ENCODE results near the gene CEACAM16. TPM values are rescaled to one million over a fixed set of nuclear protein-coding genes. Genes with fewer than 3 reads are reported as not detected.

The CEACAM16 gene
- total RNA-seq, 4 donors from 2014 or later: not detected

DNA sequence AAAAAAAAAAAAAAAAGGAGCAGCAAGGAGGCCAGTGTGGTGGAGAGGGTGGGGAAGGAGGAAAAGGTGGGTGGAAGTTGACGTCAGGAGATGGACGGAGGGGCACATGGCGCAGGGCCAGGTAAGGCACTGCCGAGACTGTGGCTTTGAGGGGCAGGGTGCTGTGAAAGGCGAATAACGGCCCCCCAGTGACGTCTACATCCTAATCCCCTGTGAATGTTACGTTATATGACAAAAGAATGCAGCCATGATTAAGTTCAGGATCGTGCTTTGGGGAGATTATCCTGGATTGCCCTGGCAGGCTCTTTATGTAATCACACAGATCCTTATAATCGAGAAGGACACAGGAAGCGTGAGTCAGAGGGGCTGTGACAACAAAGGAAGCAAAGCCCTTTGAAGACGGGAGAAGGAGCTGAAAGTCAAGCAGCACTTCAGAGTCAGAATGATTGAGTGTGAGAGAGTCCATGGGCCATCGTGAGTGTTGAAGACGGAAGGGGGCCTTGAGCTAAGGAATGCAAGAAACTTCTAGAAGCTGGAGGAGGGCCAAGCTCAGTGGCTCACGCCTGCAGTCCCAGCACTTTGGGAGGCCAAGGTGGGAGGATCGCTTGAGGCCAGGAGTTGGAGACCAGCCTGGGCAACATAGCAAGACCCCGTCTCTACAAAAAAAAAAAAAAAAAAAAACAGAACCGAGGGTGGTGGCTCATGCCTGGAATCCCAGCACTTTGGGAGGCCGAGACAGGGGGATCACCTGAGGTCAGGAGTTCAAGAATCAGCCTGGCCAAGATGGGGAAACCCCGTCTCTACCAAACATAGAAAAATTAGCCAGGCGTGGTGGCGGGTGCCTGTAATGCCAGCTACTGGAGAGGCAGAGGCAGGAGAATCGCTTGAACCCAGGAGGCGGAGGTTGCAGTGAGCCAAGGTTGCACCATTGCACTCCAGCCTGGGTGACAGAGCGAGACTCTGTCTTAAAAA, 13.8 kb upstream of the CEACAM16 start:
- H3K4me1 ChIP-seq: peaks cover 0 to 23% (median 0%) of the 10 kb centered on the region in 4 donors
- no peaks in the 10 kb centered on the region for H3K9me3 ChIP-seq
- peak in 1 of 3 donors; percentile 77 for DNase-seq
- H3K4me3 ChIP-seq: no peak overlapping the region
- H3K36me3 ChIP-seq: no peaks in the 10 kb centered on the region
- peak overlapping the region in 2 of 4 donors; percentile 39 to 64 for H3K27ac ChIP-seq
- H3K27me3 ChIP-seq: no peaks in the 10 kb centered on the region
- TF ChIP-seq, protein P1, sequence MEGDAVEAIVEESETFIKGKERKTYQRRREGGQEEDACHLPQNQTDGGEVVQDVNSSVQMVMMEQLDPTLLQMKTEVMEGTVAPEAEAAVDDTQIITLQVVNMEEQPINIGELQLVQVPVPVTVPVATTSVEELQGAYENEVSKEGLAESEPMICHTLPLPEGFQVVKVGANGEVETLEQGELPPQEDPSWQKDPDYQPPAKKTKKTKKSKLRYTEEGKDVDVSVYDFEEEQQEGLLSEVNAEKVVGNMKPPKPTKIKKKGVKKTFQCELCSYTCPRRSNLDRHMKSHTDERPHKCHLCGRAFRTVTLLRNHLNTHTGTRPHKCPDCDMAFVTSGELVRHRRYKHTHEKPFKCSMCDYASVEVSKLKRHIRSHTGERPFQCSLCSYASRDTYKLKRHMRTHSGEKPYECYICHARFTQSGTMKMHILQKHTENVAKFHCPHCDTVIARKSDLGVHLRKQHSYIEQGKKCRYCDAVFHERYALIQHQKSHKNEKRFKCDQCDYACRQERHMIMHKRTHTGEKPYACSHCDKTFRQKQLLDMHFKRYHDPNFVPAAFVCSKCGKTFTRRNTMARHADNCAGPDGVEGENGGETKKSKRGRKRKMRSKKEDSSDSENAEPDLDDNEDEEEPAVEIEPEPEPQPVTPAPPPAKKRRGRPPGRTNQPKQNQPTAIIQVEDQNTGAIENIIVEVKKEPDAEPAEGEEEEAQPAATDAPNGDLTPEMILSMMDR (IDR thresholded peaks at IDR 0.05): no peak
- no peak for TF ChIP-seq POLR2A (IDR thresholded peaks at IDR 0.05)

DNA sequence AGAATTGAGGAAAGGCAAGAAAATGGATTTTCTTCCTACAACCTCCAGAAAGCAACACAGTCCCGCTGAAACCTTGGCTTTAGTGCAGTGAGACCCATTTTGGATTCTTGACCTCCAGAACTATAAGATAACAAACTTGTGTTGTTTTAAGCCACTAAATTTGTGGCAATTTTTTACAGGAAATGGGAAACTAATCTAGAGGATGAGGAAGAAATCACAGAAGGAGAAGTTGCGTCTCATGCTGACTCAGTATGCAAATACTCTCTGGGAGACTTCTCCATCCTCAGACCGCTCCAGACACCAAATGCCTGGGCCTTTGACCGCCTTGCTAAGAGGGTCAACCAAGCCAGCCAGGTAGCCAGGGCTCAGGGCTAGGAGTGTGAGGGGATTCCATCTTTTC, 13.1 kb upstream of the CEACAM16 start:
- Histone ChIP-seq H3K36me3 (no peaks in the 10 kb centered on the region), H3K9me3 (no peaks in the 10 kb centered on the region), H3K27ac (peak overlapping the region in 1 of 4 donors; percentile 39), H3K4me1 (peaks cover 0 to 19% (median 0%) of the 10 kb centered on the region in 4 donors), H3K27me3 (no peaks in the 10 kb centered on the region), H3K4me3 (no peak overlapping the region)
- TF ChIP-seq, protein P1 (IDR thresholded peaks at IDR 0.05): no peak
- TF ChIP-seq POLR2A (IDR thresholded peaks at IDR 0.05): no peak
- peak in 1 of 3 donors; percentile 28 for DNase-seq

GRCh38 chr19:44686896-44687295, 12.1 kb upstream of the CEACAM16 start:
- TF ChIP-seq, protein P1 (IDR thresholded peaks at IDR 0.05): no peak
- no peak for TF ChIP-seq POLR2A (IDR thresholded peaks at IDR 0.05)
- no peak overlapping the region for H3K27ac ChIP-seq
- no peaks in the 10 kb centered on the region for H3K9me3 ChIP-seq
- no peak for DNase-seq
- peaks cover 0 to 22% (median 3%) of the 10 kb centered on the region in 4 donors for H3K4me1 ChIP-seq
- no peak overlapping the region for H3K4me3 ChIP-seq
- no peaks in the 10 kb centered on the region for H3K36me3 ChIP-seq
- no peaks in the 10 kb centered on the region for H3K27me3 ChIP-seq

DNA sequence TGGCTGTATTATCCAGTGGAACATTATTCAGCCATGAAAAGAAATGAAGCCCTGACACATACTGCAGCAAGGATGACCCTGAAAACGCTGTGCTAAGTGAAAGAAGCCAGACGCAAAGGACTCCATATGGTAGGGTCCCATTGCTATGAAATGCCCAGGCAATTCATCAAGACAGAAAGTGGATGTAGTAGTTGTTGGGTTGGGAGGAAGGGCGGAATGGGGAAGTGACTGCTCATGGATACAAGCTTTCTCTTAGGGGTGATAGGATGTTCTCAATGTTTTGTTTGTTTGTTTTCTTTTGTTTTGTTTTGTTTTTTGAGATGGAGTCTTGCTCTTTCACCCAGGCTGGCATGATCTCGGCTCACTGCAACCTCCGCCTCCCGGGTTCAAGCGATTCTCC, 11.1 kb upstream of the CEACAM16 start:
- H3K27ac ChIP-seq: no peak overlapping the region
- no peaks in the 10 kb centered on the region for H3K36me3 ChIP-seq
- H3K9me3 ChIP-seq: no peaks in the 10 kb centered on the region
- peaks cover 0 to 24% (median 10%) of the 10 kb centered on the region in 4 donors for H3K4me1 ChIP-seq
- DNase-seq: no peak
- TF ChIP-seq, protein P1 (IDR thresholded peaks at IDR 0.05): no peak
- TF ChIP-seq POLR2A (IDR thresholded peaks at IDR 0.05): no peak
- no peak overlapping the region for H3K4me3 ChIP-seq
- H3K27me3 ChIP-seq: no peaks in the 10 kb centered on the region

DNA sequence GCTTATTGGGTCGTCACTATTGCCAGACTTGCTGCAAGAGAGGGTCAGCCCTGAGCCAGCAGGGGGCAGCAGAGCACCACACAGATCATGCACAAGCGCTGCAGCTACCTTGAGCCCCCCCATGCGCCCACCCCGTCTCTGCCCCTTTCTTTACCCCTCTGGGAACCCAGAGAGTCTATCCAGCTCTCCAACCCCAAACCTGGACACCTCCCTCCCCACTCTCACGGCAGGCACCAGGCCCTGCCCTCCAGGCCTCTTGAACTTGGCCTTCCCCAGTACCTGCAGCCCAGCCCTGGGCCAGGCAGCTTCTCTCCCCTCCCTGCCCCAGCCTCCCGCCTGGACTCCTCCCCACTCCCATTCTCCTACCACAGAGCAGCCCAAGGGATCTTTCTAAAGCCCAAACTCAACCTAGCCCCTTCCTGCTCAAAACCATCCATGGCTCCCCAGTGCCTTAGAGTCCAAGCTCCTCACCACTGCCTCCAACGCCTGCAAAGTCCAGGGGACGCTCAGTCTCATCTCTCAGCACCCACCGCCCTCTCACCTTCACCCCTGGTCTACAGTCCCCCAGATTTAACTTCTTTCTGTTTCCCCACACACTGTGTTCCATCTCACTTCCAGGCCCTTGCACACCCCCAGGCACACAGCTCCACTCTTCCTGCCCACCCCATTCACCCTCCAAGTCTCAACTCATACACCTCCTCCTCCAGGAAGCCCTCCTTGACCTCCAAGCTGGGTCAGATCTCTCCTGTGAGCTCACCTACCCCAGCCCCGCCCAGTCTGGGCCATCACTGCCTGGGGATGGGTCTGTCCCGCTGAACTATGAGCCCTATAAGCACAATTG, 9.4 kb upstream of the CEACAM16 start:
- Histone ChIP-seq H3K9me3 (no peaks in the 10 kb centered on the region), H3K4me3 (no peak overlapping the region), H3K36me3 (no peaks in the 10 kb centered on the region), H3K4me1 (peaks cover 0 to 32% (median 10%) of the 10 kb centered on the region in 4 donors), H3K27ac (peak overlapping the region in 1 of 4 donors; percentile 14), H3K27me3 (no peaks in the 10 kb centered on the region)
- DNase-seq: peak; percentile 74 to 88 (median 87)
- no peak for TF ChIP-seq POLR2A (IDR thresholded peaks at IDR 0.05)
- TF ChIP-seq, protein P1 (IDR thresholded peaks at IDR 0.05): peak; percentile 72 to 92 (median 88)

Data from Peyer's patch (tissue), 4 donors.